GM23338 (cell line): ENCODE data around the gene SLC2A6. TPM values are rescaled to one million over a fixed set of nuclear protein-coding genes. Genes with fewer than 3 reads are reported as not detected.

Source experiments
- ATAC-seq: fragments of 200-7000 bp; cut with Tn5 transposase; 3 replicates; pipeline ENCODE4 v1.9.1; 2020
- DNase-seq: peaks from one replicate; pipeline ENCODE4 v3.0.0-alpha.2; 2015; ENCODE audit warnings: low spot score
- H2AFZ ChIP-seq: fragments of 200-600 bp; sonication (generic); 2 replicates; pipeline ENCODE4 v1.8.0; 2016; ENCODE audit warnings: antibody characterized with exemption, mild to moderate bottlenecking, moderate library complexity
- H3F3A ChIP-seq: fragments of 200-600 bp; sonication (generic); replicated peaks from 2 replicates; pipeline ENCODE4 v1.8.0; 2017; ENCODE audit warnings: antibody characterized with exemption, mixed run types, low read depth
- H3K27ac ChIP-seq: fragments of 200-600 bp; sonication (generic); 2 replicates; pipeline ENCODE4 v1.6.1; 2016; ENCODE audit warnings: low read depth
- H3K27me3 ChIP-seq: fragments of 200-600 bp; sonication (generic); 2 replicates; pipeline ENCODE4 v1.8.0; 2016; ENCODE audit warnings: mild to moderate bottlenecking, mixed run types, moderate library complexity; ENCODE audit not compliant: insufficient read depth
- H3K36me3 ChIP-seq: fragments of 200-600 bp; sonication (generic); 2 replicates; pipeline ENCODE4 v1.8.0; 2016; ENCODE audit warnings: mild to moderate bottlenecking; ENCODE audit not compliant: insufficient read depth
- H3K4me1 ChIP-seq: fragments of 200-600 bp; sonication (generic); 2 replicates; pipeline ENCODE4 v1.8.0; 2016; ENCODE audit warnings: mild to moderate bottlenecking, moderate library complexity; ENCODE audit not compliant: insufficient read depth
- H3K4me2 ChIP-seq: fragments of 200-600 bp; sonication (generic); 2 replicates; pipeline ENCODE4 v1.7.1; 2017; ENCODE audit warnings: mixed run types
- H3K4me3 ChIP-seq: fragments of 200-600 bp; sonication (generic); 2 replicates; pipeline ENCODE4 v1.6.1; 2016; ENCODE audit warnings: mixed run types
- H3K79me2 ChIP-seq: fragments of 200-600 bp; sonication (generic); replicated peaks from 2 replicates; pipeline ENCODE4 v1.8.0; 2017; ENCODE audit warnings: mild to moderate bottlenecking; ENCODE audit not compliant: insufficient read depth
- H3K9me2 ChIP-seq: fragments of 200-600 bp; sonication (generic); 2 replicates; pipeline ENCODE4 v1.8.0; 2017; ENCODE audit not compliant: insufficient read depth
- H4K20me1 ChIP-seq: fragments of 200-600 bp; sonication (generic); replicated peaks from 2 replicates; pipeline ENCODE4 v1.8.0; 2017; ENCODE audit warnings: mild to moderate bottlenecking; ENCODE audit not compliant: insufficient read depth
- H3K27ac Mint-ChIP-seq: 2 replicates; pipeline ENCODE4 v1.8.0; 2020; ENCODE audit warnings: inconsistent platforms, mild to moderate bottlenecking, moderate library complexity, mixed read lengths
- H3K27me3 Mint-ChIP-seq: 3 replicates; pipeline ENCODE4 v1.8.0; 2022; ENCODE audit warnings: low read depth, mild to moderate bottlenecking, moderate library complexity, mixed read lengths, inconsistent platforms; ENCODE audit not compliant: insufficient read depth, poor library complexity
- H3K36me3 Mint-ChIP-seq: 3 replicates; pipeline ENCODE4 v1.8.0; 2021; ENCODE audit warnings: low read depth, mild to moderate bottlenecking, inconsistent platforms, moderate library complexity, mixed read lengths
- H3K4me1 Mint-ChIP-seq: 3 replicates; pipeline ENCODE4 v1.8.0; 2020; ENCODE audit warnings: mild to moderate bottlenecking, inconsistent platforms, mixed read lengths
- H3K4me3 Mint-ChIP-seq: 3 replicates; pipeline ENCODE4 v1.8.0; 2021; ENCODE audit warnings: moderate library complexity, mild to moderate bottlenecking, inconsistent platforms, mixed read lengths
- H3K9me3 Mint-ChIP-seq: 3 replicates; pipeline ENCODE4 v1.8.0; 2020; ENCODE audit warnings: moderate library complexity, mild to moderate bottlenecking, inconsistent platforms, mixed read lengths
- CREB1 ChIP-seq: fragments of 250-450 bp; sonication (Bioruptor Pico); IDR thresholded peaks from 2 replicates; pipeline ENCODE4 v1.5.0; 2020; ENCODE audit warnings: low read depth, mild to moderate bottlenecking, moderate library complexity
- EZH2 ChIP-seq: fragments of 200-600 bp; sonication (generic); IDR thresholded peaks from one replicate; pipeline ENCODE4 v1.8.0; 2017; ENCODE audit warnings: antibody characterized with exemption, mild to moderate bottlenecking, low read depth; ENCODE audit not compliant: unreplicated experiment
- EZH2phosphoT487 ChIP-seq: fragments of 200-600 bp; sonication (generic); IDR thresholded peaks from one replicate; pipeline ENCODE4 v1.8.1; 2018; ENCODE audit warnings: antibody characterized with exemption; ENCODE audit not compliant: unreplicated experiment
- JUNB ChIP-seq: IDR thresholded peaks from one replicate; pipeline ENCODE4 v1.6.1; 2016; ENCODE audit warnings: antibody characterized with exemption; ENCODE audit not compliant: unreplicated experiment
- NANOG ChIP-seq: IDR thresholded peaks from 2 replicates; pipeline ENCODE4 v1.6.1; 2016; ENCODE audit warnings: antibody characterized with exemption, borderline replicate concordance
- POLR2AphosphoS5 ChIP-seq: IDR thresholded peaks from 2 replicates; pipeline ENCODE4 v1.6.1; 2016; ENCODE audit warnings: antibody characterized with exemption, low read depth
- STAT1 ChIP-seq: IDR thresholded peaks from one replicate; pipeline ENCODE4 v1.6.1; 2016; ENCODE audit warnings: antibody characterized with exemption; ENCODE audit not compliant: unreplicated experiment
- ZNF114 ChIP-seq: fragments of 250-450 bp; sonication (Bioruptor Pico); IDR thresholded peaks from 2 replicates; pipeline ENCODE4 v1.5.0; 2020; ENCODE audit warnings: mild to moderate bottlenecking, moderate library complexity
- ZNF331 ChIP-seq: fragments of 250-450 bp; sonication (Bioruptor Pico); IDR thresholded peaks from 2 replicates; pipeline ENCODE4 v1.5.0; 2020; ENCODE audit warnings: low read depth, mild to moderate bottlenecking, moderate library complexity
- ZNF462 ChIP-seq: fragments of 250-450 bp; sonication (Bioruptor Pico); IDR thresholded peaks from 2 replicates; pipeline ENCODE4 v1.5.0; 2020; ENCODE audit warnings: mild to moderate bottlenecking, moderate library complexity
- polyA plus RNA-seq: library from polyadenylated mRNA; unstranded; fragments of >200 nt; fragmentation: Nextera tagmentation; extraction: Ambion mirVana; gene quantifications from 2 replicates; pipeline ENCODE4 v1.2.1, GENCODE V29; 2016
- total RNA-seq: library from RNA; depleted of rRNA; stranded (reverse); fragments of >200 nt; shearing (Covaris generic); gene quantifications from 2 replicates; pipeline ENCODE4 v1.2.3, GENCODE V29; 2014
- TF ChIP-seq, protein P1 (sequence below), 2 experiments: fragments of 200-600 bp in 1 of 2; sonication (generic) in 1 of 2; conservative IDR thresholded peaks; 2 replicates each; pipeline versions ENCODE4 v1.5.1 to v1.6.1; 2016 to 2017; ENCODE audit warnings: antibody characterized with exemption in 2 of 2, low read depth in 2 of 2, mild to moderate bottlenecking in 2 of 2, moderate library complexity in 1 of 2
- TF ChIP-seq, protein P2 (sequence below): IDR thresholded peaks from one replicate; pipeline ENCODE4 v1.6.1; 2018; ENCODE audit warnings: antibody characterized with exemption; ENCODE audit not compliant: unreplicated experiment
- TF ChIP-seq, protein P3 (sequence below): IDR thresholded peaks from 2 replicates; pipeline ENCODE4 v1.6.1; 2016; ENCODE audit warnings: antibody characterized with exemption

SLC2A6 gene
- total and polyA plus RNA-seq, 2 experiments from 2014 or later = 17.5 to 39.3 TPM

- no peak within 1 kb of the TSS for H3K4me3 ChIP-seq
- H3F3A ChIP-seq = no peaks in the 10 kb centered on the region
- TF ChIP-seq, protein P1, sequence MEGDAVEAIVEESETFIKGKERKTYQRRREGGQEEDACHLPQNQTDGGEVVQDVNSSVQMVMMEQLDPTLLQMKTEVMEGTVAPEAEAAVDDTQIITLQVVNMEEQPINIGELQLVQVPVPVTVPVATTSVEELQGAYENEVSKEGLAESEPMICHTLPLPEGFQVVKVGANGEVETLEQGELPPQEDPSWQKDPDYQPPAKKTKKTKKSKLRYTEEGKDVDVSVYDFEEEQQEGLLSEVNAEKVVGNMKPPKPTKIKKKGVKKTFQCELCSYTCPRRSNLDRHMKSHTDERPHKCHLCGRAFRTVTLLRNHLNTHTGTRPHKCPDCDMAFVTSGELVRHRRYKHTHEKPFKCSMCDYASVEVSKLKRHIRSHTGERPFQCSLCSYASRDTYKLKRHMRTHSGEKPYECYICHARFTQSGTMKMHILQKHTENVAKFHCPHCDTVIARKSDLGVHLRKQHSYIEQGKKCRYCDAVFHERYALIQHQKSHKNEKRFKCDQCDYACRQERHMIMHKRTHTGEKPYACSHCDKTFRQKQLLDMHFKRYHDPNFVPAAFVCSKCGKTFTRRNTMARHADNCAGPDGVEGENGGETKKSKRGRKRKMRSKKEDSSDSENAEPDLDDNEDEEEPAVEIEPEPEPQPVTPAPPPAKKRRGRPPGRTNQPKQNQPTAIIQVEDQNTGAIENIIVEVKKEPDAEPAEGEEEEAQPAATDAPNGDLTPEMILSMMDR (conservative IDR thresholded peaks at IDR 0.05; ENCODE audit: low read depth in 2 of 2) = no peak
- no peak for TF ChIP-seq ZNF331
- no peak for TF ChIP-seq ZNF114
- TF ChIP-seq POLR2AphosphoS5 = no peak
- TF ChIP-seq EZH2phosphoT487 = no peak
- TF ChIP-seq JUNB = no peak
- TF ChIP-seq NANOG = no peak
- TF ChIP-seq STAT1 = no peak
- TF ChIP-seq, protein P2, sequence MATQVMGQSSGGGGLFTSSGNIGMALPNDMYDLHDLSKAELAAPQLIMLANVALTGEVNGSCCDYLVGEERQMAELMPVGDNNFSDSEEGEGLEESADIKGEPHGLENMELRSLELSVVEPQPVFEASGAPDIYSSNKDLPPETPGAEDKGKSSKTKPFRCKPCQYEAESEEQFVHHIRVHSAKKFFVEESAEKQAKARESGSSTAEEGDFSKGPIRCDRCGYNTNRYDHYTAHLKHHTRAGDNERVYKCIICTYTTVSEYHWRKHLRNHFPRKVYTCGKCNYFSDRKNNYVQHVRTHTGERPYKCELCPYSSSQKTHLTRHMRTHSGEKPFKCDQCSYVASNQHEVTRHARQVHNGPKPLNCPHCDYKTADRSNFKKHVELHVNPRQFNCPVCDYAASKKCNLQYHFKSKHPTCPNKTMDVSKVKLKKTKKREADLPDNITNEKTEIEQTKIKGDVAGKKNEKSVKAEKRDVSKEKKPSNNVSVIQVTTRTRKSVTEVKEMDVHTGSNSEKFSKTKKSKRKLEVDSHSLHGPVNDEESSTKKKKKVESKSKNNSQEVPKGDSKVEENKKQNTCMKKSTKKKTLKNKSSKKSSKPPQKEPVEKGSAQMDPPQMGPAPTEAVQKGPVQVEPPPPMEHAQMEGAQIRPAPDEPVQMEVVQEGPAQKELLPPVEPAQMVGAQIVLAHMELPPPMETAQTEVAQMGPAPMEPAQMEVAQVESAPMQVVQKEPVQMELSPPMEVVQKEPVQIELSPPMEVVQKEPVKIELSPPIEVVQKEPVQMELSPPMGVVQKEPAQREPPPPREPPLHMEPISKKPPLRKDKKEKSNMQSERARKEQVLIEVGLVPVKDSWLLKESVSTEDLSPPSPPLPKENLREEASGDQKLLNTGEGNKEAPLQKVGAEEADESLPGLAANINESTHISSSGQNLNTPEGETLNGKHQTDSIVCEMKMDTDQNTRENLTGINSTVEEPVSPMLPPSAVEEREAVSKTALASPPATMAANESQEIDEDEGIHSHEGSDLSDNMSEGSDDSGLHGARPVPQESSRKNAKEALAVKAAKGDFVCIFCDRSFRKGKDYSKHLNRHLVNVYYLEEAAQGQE = no peak
- TF ChIP-seq, protein P3, sequence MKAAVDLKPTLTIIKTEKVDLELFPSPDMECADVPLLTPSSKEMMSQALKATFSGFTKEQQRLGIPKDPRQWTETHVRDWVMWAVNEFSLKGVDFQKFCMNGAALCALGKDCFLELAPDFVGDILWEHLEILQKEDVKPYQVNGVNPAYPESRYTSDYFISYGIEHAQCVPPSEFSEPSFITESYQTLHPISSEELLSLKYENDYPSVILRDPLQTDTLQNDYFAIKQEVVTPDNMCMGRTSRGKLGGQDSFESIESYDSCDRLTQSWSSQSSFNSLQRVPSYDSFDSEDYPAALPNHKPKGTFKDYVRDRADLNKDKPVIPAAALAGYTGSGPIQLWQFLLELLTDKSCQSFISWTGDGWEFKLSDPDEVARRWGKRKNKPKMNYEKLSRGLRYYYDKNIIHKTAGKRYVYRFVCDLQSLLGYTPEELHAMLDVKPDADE = no peak
- TF ChIP-seq EZH2 = no peak
- TF ChIP-seq ZNF462 (CRISPR knock-in tag) = no peak
- no peak for TF ChIP-seq CREB1 (CRISPR knock-in tag)
- H3K36me3 Mint-ChIP-seq = no peaks in the 10 kb centered on the region; the same call in 2 of the 3 replicates
- H3K27ac ChIP-seq = no peak within 1 kb of the TSS
- H3K27me3 Mint-ChIP-seq = peaks cover 16% of the 10 kb centered on the region
- no peaks in the 10 kb centered on the region for H4K20me1 ChIP-seq
- H3K27ac Mint-ChIP-seq = no peak within 1 kb of the TSS
- H3K36me3 ChIP-seq = no peaks in the 10 kb centered on the region
- H3K4me1 Mint-ChIP-seq = peaks cover 41% of the 10 kb centered on the region
- peak within 1 kb of the TSS; percentile 96 for H2AFZ ChIP-seq
- H3K79me2 ChIP-seq = no peaks in the 10 kb centered on the region
- H3K9me2 ChIP-seq = no peaks in the 10 kb centered on the region
- no peaks in the 10 kb centered on the region for H3K9me3 Mint-ChIP-seq
- no peak within 1 kb of the TSS for H3K4me2 ChIP-seq
- no peak within 1 kb of the TSS; the same call in 2 of the 3 replicates for H3K4me3 Mint-ChIP-seq
- H3K4me1 ChIP-seq = peaks cover 30% of the 10 kb centered on the region
- no peak for DNase-seq
- no peak for ATAC-seq
- H3K27me3 ChIP-seq = no peaks in the 10 kb centered on the region
Observed at GRCh38 chr9:133524679-133525228, 45.9 kb upstream of the SLC2A6 start, which contains the start of gene MYMK. Gene MYMK, minus strand, starts transcription at chr9:133524959. Its CDS starts 115 bp downstream, at chr9:133524844.
